Activated CD4-positive, alpha-beta T cell treated with anti-CD3 and anti-CD28 coated beads, Interleukin-2, amount 10 ng/mL, durations not matched to agents 7 days and 5 days (primary cell): Measurements from ENCODE around the gene PHOX2A. TPM values are rescaled to one million over a fixed set of nuclear protein-coding genes. Genes with fewer than 3 reads are reported as not detected.

Experiments used
- CTCF ChIA-PET: fragments of 350-600 bp; sonication (Branson Sonifier 250); formaldehyde crosslinking; loops from one replicate; lab custom pipeline; 2021; ENCODE audit warnings: antibody characterized with exemption; lab: Charles Lee
- POLR2A ChIA-PET: fragments of 350-600 bp; sonication (Branson Sonifier 250); formaldehyde crosslinking; loops from one replicate; lab custom pipeline; 2021; ENCODE audit warnings: antibody characterized with exemption; lab: Charles Lee
- DNase-seq: peaks from one replicate; pipeline ENCODE4 v3.0.0-alpha.2; 2020
- H3K27ac Mint-ChIP-seq: one replicate; pipeline ENCODE4 v1.8.0; 2021; ENCODE audit warnings: mild to moderate bottlenecking, moderate library complexity, mixed read lengths
- H3K27me3 Mint-ChIP-seq: one replicate; pipeline ENCODE4 v1.8.0; 2021; ENCODE audit warnings: mixed read lengths
- H3K36me3 Mint-ChIP-seq: one replicate; pipeline ENCODE4 v1.8.0; 2021; ENCODE audit warnings: low read depth, mixed read lengths
- H3K4me1 Mint-ChIP-seq: one replicate; pipeline ENCODE4 v1.8.0; 2021; ENCODE audit warnings: mixed read lengths
- H3K4me3 Mint-ChIP-seq: one replicate; pipeline ENCODE4 v1.8.0; 2021; ENCODE audit warnings: mild to moderate bottlenecking, moderate library complexity, mixed read lengths
- H3K9me3 Mint-ChIP-seq: one replicate; pipeline ENCODE4 v1.8.0; 2021; ENCODE audit warnings: mixed read lengths
- total RNA-seq, 2 experiments: library from RNA; stranded (reverse); gene quantifications; one replicate each; pipeline ENCODE4 v1.2.3, GENCODE V29; 2021

Gene PHOX2A
- total RNA-seq, 2 experiments from 2014 or later, result not detected

DNA sequence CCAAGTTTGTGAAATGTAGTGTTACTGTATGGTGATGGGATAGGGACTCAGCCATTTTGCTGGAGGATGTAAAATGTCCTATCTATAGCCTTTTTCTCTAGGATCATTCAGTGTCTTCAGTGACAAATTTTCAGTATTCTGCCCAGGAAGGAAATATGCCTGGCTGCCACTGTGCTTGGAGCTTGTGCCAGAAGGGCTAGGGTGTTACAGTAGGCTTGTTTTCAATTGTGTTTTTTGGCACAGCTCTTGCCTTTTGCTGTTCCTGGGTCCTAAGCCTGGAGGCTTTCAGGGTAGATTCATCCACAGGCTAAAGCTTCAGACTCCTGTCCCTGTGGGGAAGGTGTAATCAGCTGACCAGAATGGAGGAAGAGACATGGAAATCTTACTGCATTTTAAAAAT, 22.0 kb upstream of the PHOX2A start:
- no peak for DNase-seq
- ChIA-PET POLR2A (no interaction called here), CTCF (interaction anchor here (0.6 kb wide), 1 partner anchor 467 kb away, joined by 3 read pairs; no protein-coding TSS in a partner anchor)
- no peaks in the 10 kb centered on the region for H3K36me3 Mint-ChIP-seq
- H3K4me1 Mint-ChIP-seq, result peaks cover 17% of the 10 kb centered on the region
- no peak overlapping the region for H3K4me3 Mint-ChIP-seq
- no peaks in the 10 kb centered on the region for H3K9me3 Mint-ChIP-seq
- H3K27me3 Mint-ChIP-seq, result peaks cover 25% of the 10 kb centered on the region
- H3K27ac Mint-ChIP-seq, result no peak overlapping the region

GRCh38 chr11:72263361-72263760, 19.4 kb upstream of the PHOX2A start:
- peaks cover 7% of the 10 kb centered on the region for H3K4me1 Mint-ChIP-seq
- peaks cover 24% of the 10 kb centered on the region for H3K27me3 Mint-ChIP-seq

DNA sequence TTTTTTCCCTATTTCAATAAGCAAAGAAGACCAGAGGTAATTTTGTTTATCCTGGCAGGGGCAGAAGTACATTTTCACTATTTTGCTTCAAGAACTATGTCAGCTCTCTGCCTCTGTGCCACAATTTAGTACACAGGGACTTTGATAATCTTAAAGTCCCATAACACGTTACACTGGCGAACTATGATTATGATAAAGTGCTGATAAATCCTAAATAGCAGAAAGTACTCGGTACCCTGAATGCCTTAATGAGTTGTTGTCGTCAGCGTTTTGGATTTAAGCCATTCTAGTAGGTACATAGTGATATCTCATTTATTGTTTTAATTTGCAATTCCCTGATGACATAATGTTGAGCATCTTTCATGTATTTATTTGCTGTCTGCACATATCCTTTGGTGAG, 16.6 kb upstream of the PHOX2A start:
- CTCF ChIA-PET, result interaction anchor here (0.7 kb wide), 2 partner anchors 171 to 1410 kb away, joined by 3 read pairs; no protein-coding TSS in a partner anchor
- H3K4me3 Mint-ChIP-seq, result no peak overlapping the region
- DNase-seq, result no peak
- peaks cover 2% of the 10 kb centered on the region for H3K4me1 Mint-ChIP-seq
- H3K36me3 Mint-ChIP-seq, result no peaks in the 10 kb centered on the region
- H3K27ac Mint-ChIP-seq, result no peak overlapping the region
- H3K27me3 Mint-ChIP-seq, result peaks cover 16% of the 10 kb centered on the region
- POLR2A ChIA-PET, result no interaction called here
- H3K9me3 Mint-ChIP-seq, result no peaks in the 10 kb centered on the region

More at GRCh38 chr11:72263361-72263760, 19.4 kb upstream of the PHOX2A start:
- H3K36me3 Mint-ChIP-seq, result no peaks in the 10 kb centered on the region
- no peak overlapping the region for H3K27ac Mint-ChIP-seq
- CTCF ChIA-PET, result no interaction called here
- no peak for DNase-seq
- POLR2A ChIA-PET, result no interaction called here
- H3K4me3 Mint-ChIP-seq, result no peak overlapping the region
- H3K9me3 Mint-ChIP-seq, result no peaks in the 10 kb centered on the region

GRCh38 chr11:72259490-72259889, 15.5 kb upstream of the PHOX2A start:
- no peak overlapping the region for H3K4me3 Mint-ChIP-seq
- H3K27ac Mint-ChIP-seq, result no peak overlapping the region
- peaks cover 21% of the 10 kb centered on the region for H3K27me3 Mint-ChIP-seq
- H3K9me3 Mint-ChIP-seq, result no peaks in the 10 kb centered on the region
- ChIA-PET POLR2A (no interaction called here), CTCF (interaction anchor here (1.0 to 1.7 kb wide), 2 partner anchors 11 to 77 kb away, joined by 3 to 5 read pairs; no protein-coding TSS in a partner anchor)
- no peak for DNase-seq
- peaks cover 2% of the 10 kb centered on the region for H3K4me1 Mint-ChIP-seq
- no peaks in the 10 kb centered on the region for H3K36me3 Mint-ChIP-seq

DNA sequence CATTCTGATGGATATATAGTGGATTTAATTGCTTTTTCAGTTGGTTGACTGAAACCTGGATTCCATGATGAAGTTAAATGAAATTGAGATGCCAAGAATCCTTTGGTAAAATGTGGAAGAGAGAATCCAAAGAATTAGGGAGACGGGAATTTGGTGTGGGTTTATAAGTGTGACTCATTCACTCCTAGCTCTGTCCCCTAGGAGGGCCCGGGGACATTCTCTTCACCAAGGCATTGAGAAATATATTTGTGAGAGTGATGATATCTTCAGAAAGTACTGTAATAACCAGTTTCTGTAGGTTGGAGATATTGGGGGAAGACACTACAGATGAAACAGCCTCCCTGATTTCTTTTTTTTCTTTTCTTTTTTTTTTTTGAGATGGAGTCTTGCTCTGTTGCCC, 13.6 kb upstream of the PHOX2A start:
- no peaks in the 10 kb centered on the region for H3K36me3 Mint-ChIP-seq
- POLR2A ChIA-PET, result no interaction called here
- H3K27ac Mint-ChIP-seq, result no peak overlapping the region
- H3K27me3 Mint-ChIP-seq, result peaks cover 14% of the 10 kb centered on the region
- H3K4me1 Mint-ChIP-seq, result no peaks in the 10 kb centered on the region
- DNase-seq, result no peak
- H3K4me3 Mint-ChIP-seq, result no peak overlapping the region
- H3K9me3 Mint-ChIP-seq, result no peaks in the 10 kb centered on the region
- CTCF ChIA-PET, result interaction anchor here (0.6 kb wide), 2 partner anchors 256 to 270 kb away, joined by 3 read pairs; no protein-coding TSS in a partner anchor

- Mint-ChIP-seq H3K27me3 (peaks cover 14% of the 10 kb centered on the region), H3K9me3 (no peaks in the 10 kb centered on the region), H3K36me3 (no peaks in the 10 kb centered on the region), H3K4me3 (no peak overlapping the region), H3K27ac (no peak overlapping the region), H3K4me1 (no peaks in the 10 kb centered on the region)
- DNase-seq, result no peak
- CTCF ChIA-PET, result interaction anchor here (0.6 to 1.0 kb wide), 3 partner anchors 12 to 80 kb away, joined by 3 to 8 read pairs (median 3); no protein-coding TSS in a partner anchor
- POLR2A ChIA-PET, result no interaction called here
These were observed 10.5 kb upstream of the PHOX2A start for GRCh38 chr11:72254299-72254993.

DNA sequence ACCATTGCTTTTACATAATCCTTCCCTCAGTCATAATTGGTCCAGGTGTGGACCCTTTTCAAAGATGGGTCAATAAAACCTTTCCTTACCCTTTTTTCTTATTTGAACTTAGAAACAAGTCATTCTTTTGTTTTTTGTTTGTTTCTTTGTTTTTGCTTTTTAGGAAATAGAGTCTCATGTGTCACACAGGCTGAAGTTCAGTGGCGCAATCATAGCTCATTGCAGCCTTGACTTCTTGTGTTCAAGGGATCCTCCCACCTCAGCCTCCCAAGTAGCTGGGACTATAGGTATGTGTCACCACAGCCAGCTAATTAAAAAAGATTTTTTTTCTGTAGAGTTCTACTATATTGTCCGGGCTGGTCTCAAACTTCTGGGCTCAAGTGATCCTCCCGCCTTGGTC, 9.4 kb upstream of the PHOX2A start:
- no peaks in the 10 kb centered on the region for H3K4me1 Mint-ChIP-seq
- DNase-seq, result no peak
- H3K27me3 Mint-ChIP-seq, result peaks cover 16% of the 10 kb centered on the region
- CTCF ChIA-PET, result no interaction called here
- no peak overlapping the region for H3K4me3 Mint-ChIP-seq
- H3K27ac Mint-ChIP-seq, result no peak overlapping the region
- no peaks in the 10 kb centered on the region for H3K9me3 Mint-ChIP-seq
- H3K36me3 Mint-ChIP-seq, result no peaks in the 10 kb centered on the region
- POLR2A ChIA-PET, result no interaction called here

GRCh38 chr11:72251614-72252013, 7.6 kb upstream of the PHOX2A start:
- Mint-ChIP-seq H3K27me3 (peaks cover 21% of the 10 kb centered on the region), H3K4me1 (no peaks in the 10 kb centered on the region), H3K36me3 (no peaks in the 10 kb centered on the region), H3K4me3 (no peak overlapping the region), H3K9me3 (no peaks in the 10 kb centered on the region), H3K27ac (no peak overlapping the region)
- ChIA-PET POLR2A (no interaction called here), CTCF (interaction anchor here (0.7 to 1.3 kb wide), 2 partner anchors 11 to 13 kb away, joined by 3 to 4 read pairs; no protein-coding TSS in a partner anchor)
- no peak for DNase-seq

DNA sequence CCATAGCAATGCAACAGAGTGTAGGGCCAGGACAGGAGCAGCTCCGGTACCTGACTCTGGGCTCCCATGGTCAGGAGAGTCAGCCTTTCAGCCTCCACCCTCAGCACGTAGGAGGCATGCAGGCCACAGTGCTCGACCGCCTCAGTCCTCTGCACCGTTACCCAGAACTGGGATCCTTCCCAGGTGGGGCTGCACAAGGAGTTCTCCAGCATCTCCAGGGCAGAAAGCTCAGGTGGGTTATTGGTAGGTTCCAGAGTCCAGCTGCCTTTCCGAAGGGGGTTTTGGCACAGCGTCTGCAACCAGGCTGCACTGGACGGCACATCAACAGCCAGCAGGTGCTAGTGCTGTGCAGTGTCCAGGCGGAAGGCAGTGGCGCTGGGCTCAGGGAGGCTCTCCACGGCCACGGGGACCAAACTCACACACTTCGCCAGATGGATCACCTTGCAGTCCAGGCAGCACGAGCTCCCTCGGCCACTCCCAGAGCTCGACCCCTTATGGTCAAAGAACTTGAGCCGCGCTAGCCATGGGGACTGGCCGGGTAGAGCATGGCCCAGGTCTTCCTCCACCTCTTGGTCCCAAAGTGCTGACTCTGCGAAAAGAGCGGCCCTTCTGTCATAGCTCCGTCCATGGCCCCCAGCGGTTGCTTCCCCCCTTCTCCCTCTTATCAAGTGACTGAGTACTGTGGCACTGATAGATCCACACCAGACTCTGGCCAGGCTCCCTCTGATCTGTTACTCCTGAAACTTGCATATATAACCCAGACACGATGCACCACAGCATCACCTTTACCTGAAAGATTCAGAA, 6.9 kb upstream of the PHOX2A start:
- Mint-ChIP-seq H3K27me3 (peaks cover 21% of the 10 kb centered on the region), H3K27ac (no peak overlapping the region), H3K4me1 (no peaks in the 10 kb centered on the region), H3K9me3 (no peaks in the 10 kb centered on the region), H3K36me3 (no peaks in the 10 kb centered on the region), H3K4me3 (no peak overlapping the region)
- ChIA-PET CTCF (interaction anchor here (1.3 kb wide), 1 partner anchor 13 kb away, joined by 3 read pairs; no protein-coding TSS in a partner anchor), POLR2A (no interaction called here)
- no peak for DNase-seq

- H3K9me3 Mint-ChIP-seq, result no peaks in the 10 kb centered on the region
- ChIA-PET POLR2A (no interaction called here), CTCF (no interaction called here)
- H3K27ac Mint-ChIP-seq, result no peak overlapping the region
- peaks cover 16% of the 10 kb centered on the region for H3K27me3 Mint-ChIP-seq
- H3K36me3 Mint-ChIP-seq, result no peaks in the 10 kb centered on the region
- H3K4me3 Mint-ChIP-seq, result no peak overlapping the region
- DNase-seq, result no peak
- no peaks in the 10 kb centered on the region for H3K4me1 Mint-ChIP-seq
These were observed 6.0 kb upstream of the PHOX2A start for GRCh38 chr11:72249961-72250360.

GRCh38 chr11:72247584-72247983, 3.6 kb upstream of the PHOX2A start:
- no peaks in the 10 kb centered on the region for H3K9me3 Mint-ChIP-seq
- peaks cover 19% of the 10 kb centered on the region for H3K27me3 Mint-ChIP-seq
- H3K27ac Mint-ChIP-seq, result no peak overlapping the region
- peaks cover 3% of the 10 kb centered on the region for H3K36me3 Mint-ChIP-seq
- H3K4me3 Mint-ChIP-seq, result no peak overlapping the region
- peaks cover 10% of the 10 kb centered on the region for H3K4me1 Mint-ChIP-seq
- ChIA-PET POLR2A (no interaction called here), CTCF (interaction anchor here (1.7 kb wide), 1 partner anchor 183 kb away, joined by 5 read pairs; no protein-coding TSS in a partner anchor)
- no peak for DNase-seq

DNA sequence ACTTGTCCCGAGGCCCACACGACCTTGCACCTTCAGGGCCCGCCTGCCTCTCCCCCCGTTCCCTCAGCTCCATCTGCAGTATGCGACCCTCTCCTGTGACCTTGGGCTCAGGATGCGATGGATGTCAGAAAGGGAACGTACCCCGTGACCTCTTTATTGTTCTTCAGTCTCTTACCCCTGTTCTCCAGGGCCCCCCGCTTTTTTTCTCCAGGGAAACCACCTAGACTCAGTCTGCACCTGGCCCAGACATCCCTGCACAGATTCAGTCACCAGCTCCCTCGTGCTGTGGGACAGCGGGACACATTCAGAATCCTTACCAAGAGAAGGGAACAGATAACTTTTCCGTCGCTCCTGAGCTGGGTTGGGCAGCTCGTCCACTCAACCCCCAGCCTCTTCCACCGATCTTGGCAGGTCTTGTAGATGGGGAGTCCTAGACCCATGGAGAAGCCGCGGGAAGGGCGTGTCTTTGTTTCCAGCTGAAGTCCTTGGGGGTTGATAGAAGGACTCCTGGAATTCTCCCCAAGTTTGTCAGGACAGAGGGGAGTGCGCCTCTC, 1.4 kb upstream of the PHOX2A start:
- POLR2A ChIA-PET, result no interaction called here
- Mint-ChIP-seq H3K36me3 (peaks cover 8% of the 10 kb centered on the region), H3K4me1 (peaks cover 16% of the 10 kb centered on the region)

More for the DNA sequence above, 1.4 kb upstream of the PHOX2A start:
- Mint-ChIP-seq H3K27ac (no peak overlapping the region), H3K9me3 (no peaks in the 10 kb centered on the region), H3K4me3 (no peak overlapping the region), H3K27me3 (peaks cover 40% of the 10 kb centered on the region)
- CTCF ChIA-PET, result interaction anchor here (0.7 to 2.2 kb wide), 3 partner anchors 11 to 189 kb away, joined by 3 to 6 read pairs (median 4); partner anchors contain the start of gene CLPB
- no peak for DNase-seq
